T-cell (primary cell): Measurements from ENCODE around the gene SKA1. TPM values are rescaled to one million over a fixed set of nuclear protein-coding genes. Genes with fewer than 3 reads are reported as not detected.
A peak's percentile ranks its signal among the peaks of the same experiment; 100 is the strongest.

Experiments used
- ATAC-seq, 4 experiments: fragments of 200-7000 bp in 3 of 4; fragments of 150-1000 bp in 1 of 4; cut with Tn5 transposase; replicated peaks in 1 of 4; 1 replicate in 3 of 4; 2 replicates in 1 of 4; pipeline ENCODE4 v1.10.0; 2021; ENCODE audit warnings: moderate library complexity in 3 of 4, mild to moderate bottlenecking in 2 of 4, moderate number of reproducible peaks in 1 of 4
- CTCF ChIA-PET, 2 donors: fragments of 300-600 bp; sonication (Branson Sonifier 250); formaldehyde crosslinking; loops; one replicate each; lab custom pipeline; 2022; ENCODE audit warnings: antibody characterized with exemption in 2 of 2; lab: Charles Lee
- POLR2A ChIA-PET, 2 donors: fragments of 300-600 bp; sonication (Branson Sonifier 250); formaldehyde crosslinking; loops; one replicate each; lab custom pipeline; 2022; ENCODE audit warnings: antibody characterized with exemption in 2 of 2; lab: Charles Lee
- DNase-seq, 35 experiments: peaks; one replicate each; pipeline versions ENCODE4 v3.0.0 to v3.0.0-alpha.2; 2013 to 2023
- H3K27ac ChIP-seq: one replicate; pipeline ENCODE4 v1.5.1; 2013; ENCODE audit warnings: low read length
- H3K27me3 ChIP-seq, 2 experiments: replicated peaks in 1 of 2; 1 replicate in 1 of 2; 2 replicates in 1 of 2; pipeline versions ENCODE4 v1.6.1 to v1.7.0; 2013; ENCODE audit warnings: low read length in 1 of 2, mixed read lengths in 1 of 2; ENCODE audit not compliant: control insufficient read depth in 2 of 2, insufficient read depth in 2 of 2; ENCODE audit errors: extremely low read depth in 1 of 2
- H3K36me3 ChIP-seq, 2 donors: 1 replicate in 1 of 2; 2 replicates in 1 of 2; pipeline versions ENCODE4 v1.6.1 to v1.7.0; 2013; ENCODE audit warnings: low read length in 1 of 2; ENCODE audit not compliant: control insufficient read depth in 2 of 2, insufficient read depth in 1 of 2; ENCODE audit errors: extremely low read depth in 1 of 2
- H3K4me1 ChIP-seq, 2 experiments: 1 replicate in 1 of 2; 2 replicates in 1 of 2; pipeline versions ENCODE4 v1.6.1 to v1.7.0; 2013; ENCODE audit warnings: low read length in 2 of 2, mixed read lengths in 1 of 2; ENCODE audit not compliant: insufficient read depth in 2 of 2, control insufficient read depth in 1 of 2; ENCODE audit errors: extremely low read depth in 1 of 2
- H3K4me3 ChIP-seq, 2 donors: 1 replicate in 1 of 2; 2 replicates in 1 of 2; pipeline versions ENCODE4 v1.5.1 to v1.7.0; 2013; ENCODE audit warnings: mild to moderate bottlenecking in 2 of 2, low read length in 1 of 2, moderate library complexity in 1 of 2; ENCODE audit not compliant: control insufficient read depth in 1 of 2; ENCODE audit errors: extremely low read depth in 1 of 2
- H3K9me3 ChIP-seq: 2 replicates; pipeline ENCODE4 v1.7.0; 2013
- H3K27ac Mint-ChIP-seq, 2 donors: one replicate each; pipeline ENCODE4 v1.8.0; 2020 to 2021; ENCODE audit warnings: mild to moderate bottlenecking in 2 of 2, mixed read lengths in 2 of 2
- H3K27me3 Mint-ChIP-seq, 2 donors: one replicate each; pipeline ENCODE4 v1.8.0; 2021 to 2022; ENCODE audit warnings: mixed read lengths in 2 of 2
- H3K36me3 Mint-ChIP-seq: one replicate; pipeline ENCODE4 v1.8.0; 2021; ENCODE audit warnings: mixed read lengths
- H3K4me1 Mint-ChIP-seq, 3 donors: one replicate each; pipeline ENCODE4 v1.8.0; 2020 to 2022; ENCODE audit warnings: mixed read lengths in 3 of 3, mild to moderate bottlenecking in 1 of 3
- H3K4me3 Mint-ChIP-seq, 3 donors: one replicate each; pipeline ENCODE4 v1.8.0; 2020 to 2022; ENCODE audit warnings: mild to moderate bottlenecking in 3 of 3, mixed read lengths in 3 of 3, moderate library complexity in 3 of 3
- H3K9me3 Mint-ChIP-seq, 3 donors: one replicate each; pipeline ENCODE4 v1.8.0; 2020 to 2022; ENCODE audit warnings: mixed read lengths in 3 of 3
- WGBS: methylation state at CpG from one replicate; pipeline ENCODE4 v1.1.5; 2013; ENCODE audit warnings: missing lambda C conversion rate; ENCODE audit not compliant: insufficient coverage; 5-methylcytosine and 5-hydroxymethylcytosine counted together
- total RNA-seq, 35 experiments: library from RNA in 6 of 35; stranded (reverse) in 6 of 35; fragments of 120-200 nt in 1 of 35; gene quantifications; one replicate each; pipeline versions ENCODE4 v1.2.1 to v1.2.4 and lab custom pipeline; 2013 to 2026

Gene SKA1
- total RNA-seq, 5 donors from 2014 or later (not counting 1 experiment from before 2014, with no cell fraction given) = 0.39 to 1.5 (median 0.70) TPM

DNA sequence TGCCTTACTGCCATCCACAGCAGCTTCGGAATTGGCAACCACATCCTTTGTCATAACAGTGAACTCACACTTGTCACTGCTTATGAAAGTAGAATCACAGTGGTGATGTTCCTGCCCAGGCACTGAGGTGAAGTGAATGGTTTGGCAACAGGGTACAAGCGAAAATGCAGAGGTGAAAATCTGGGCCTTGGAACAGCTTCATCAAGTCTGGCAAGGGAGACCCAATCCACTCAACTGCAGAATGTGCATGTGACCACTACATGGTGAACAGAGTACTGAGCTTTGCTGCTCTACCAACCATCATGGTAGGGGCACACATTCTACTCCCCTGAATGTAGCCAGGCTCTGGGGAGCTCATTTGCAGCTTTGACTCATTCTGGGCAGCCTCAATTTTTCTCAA, 15.0 kb upstream of the SKA1 start:
- 80% methylated on average over 1 of the region's 2 CpGs for WGBS
- ATAC-seq (no peak), DNase-seq (no peak)
- Histone ChIP-seq H3K36me3 (no peaks in the 10 kb centered on the region), H3K27ac (no peak overlapping the region), H3K9me3 (no peaks in the 10 kb centered on the region), H3K4me1 (peaks cover 0 to 6% of the 10 kb centered on the region in 2 experiments), H3K4me3 (no peak overlapping the region), H3K27me3 (peaks cover 4 to 5% of the 10 kb centered on the region in 2 experiments)
- CTCF ChIA-PET = interaction anchor here (0.6 to 0.7 kb wide), 2 partner anchors 38 to 455 kb away, joined by 5 to 6 read pairs; no protein-coding TSS in a partner anchor
- H3K9me3 Mint-ChIP-seq = no peaks in the 10 kb centered on the region
- no peak overlapping the region for H3K4me3 Mint-ChIP-seq
- POLR2A ChIA-PET = no interaction called here
- H3K27me3 Mint-ChIP-seq = peaks cover 4 to 11% of the 10 kb centered on the region in 2 donors
- H3K4me1 Mint-ChIP-seq = peaks cover 7 to 11% (median 7%) of the 10 kb centered on the region in 3 donors
- H3K27ac Mint-ChIP-seq = no peak overlapping the region
- no peaks in the 10 kb centered on the region for H3K36me3 Mint-ChIP-seq

DNA sequence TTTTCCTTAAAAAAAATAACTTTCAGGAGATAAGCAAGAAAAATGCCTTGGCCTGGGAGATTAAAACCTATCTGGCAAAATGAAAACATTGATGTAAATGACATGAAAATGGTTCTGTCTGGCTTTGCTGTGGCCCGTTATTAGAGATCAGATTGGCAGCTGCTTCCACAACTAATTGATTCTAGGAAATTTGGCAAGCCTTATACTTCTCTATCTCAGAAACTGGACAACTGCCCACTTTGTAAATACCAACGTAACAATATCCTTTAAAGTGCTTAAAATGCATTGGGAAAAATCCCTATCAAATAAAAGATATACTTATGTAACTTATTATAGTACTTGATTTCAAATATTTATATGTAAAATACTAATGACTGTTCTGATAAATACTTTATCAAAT, 14.2 kb upstream of the SKA1 start:
- no CpG with 5 or more reads among the region's 2 CpGs for WGBS
- H3K36me3 ChIP-seq = no peaks in the 10 kb centered on the region
- Mint-ChIP-seq H3K9me3 (no peaks in the 10 kb centered on the region), H3K27me3 (peaks cover 6 to 11% of the 10 kb centered on the region in 2 donors), H3K4me1 (peaks cover 7 to 11% (median 7%) of the 10 kb centered on the region in 3 donors), H3K27ac (no peak overlapping the region), H3K4me3 (no peak overlapping the region), H3K36me3 (no peaks in the 10 kb centered on the region)
- ChIA-PET POLR2A (no interaction called here), CTCF (no interaction called here)
- DNase-seq (no peak), ATAC-seq (no peak)
- no peak overlapping the region for H3K27ac ChIP-seq
- H3K4me3 ChIP-seq = no peak overlapping the region
- peaks cover 0 to 6% of the 10 kb centered on the region in 2 experiments for H3K4me1 ChIP-seq
- H3K27me3 ChIP-seq = peaks cover 4 to 5% of the 10 kb centered on the region in 2 experiments
- no peaks in the 10 kb centered on the region for H3K9me3 ChIP-seq

DNA sequence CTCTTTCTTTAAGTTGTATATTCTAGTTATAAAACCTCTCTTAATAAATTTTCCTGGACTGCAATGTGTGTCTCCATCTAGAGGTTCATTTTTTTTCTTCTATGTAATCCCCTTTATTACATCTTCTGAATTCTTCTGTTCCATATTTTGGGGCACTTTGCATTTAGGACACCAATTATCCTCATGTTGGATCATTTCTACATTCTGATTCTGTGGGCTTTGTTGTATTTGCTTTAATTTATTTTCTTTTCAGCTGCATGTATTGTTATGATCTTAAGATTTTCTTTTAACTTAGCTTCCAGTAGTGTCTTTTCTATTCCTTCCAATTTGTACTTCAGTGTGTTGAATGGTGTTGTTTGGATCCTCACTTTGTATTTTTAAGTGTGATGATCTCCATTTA, 5.2 kb upstream of the SKA1 start:
- no peaks in the 10 kb centered on the region for H3K36me3 ChIP-seq
- ATAC-seq (no peak), DNase-seq (no peak)
- H3K9me3 Mint-ChIP-seq = peaks cover 4 to 13% (median 8%) of the 10 kb centered on the region in 3 donors
- CTCF ChIA-PET = no interaction called here
- H3K27ac Mint-ChIP-seq = no peak overlapping the region
- H3K36me3 Mint-ChIP-seq = peaks cover 5% of the 10 kb centered on the region
- peaks cover 29 to 35% of the 10 kb centered on the region in 2 donors for H3K27me3 Mint-ChIP-seq
- H3K4me1 Mint-ChIP-seq = peaks cover 3 to 5% (median 5%) of the 10 kb centered on the region in 3 donors
- POLR2A ChIA-PET = no interaction called here
- H3K27ac ChIP-seq = no peak overlapping the region
- peaks cover 0 to 4% of the 10 kb centered on the region in 2 experiments for H3K27me3 ChIP-seq
- H3K9me3 ChIP-seq = peaks cover 3% of the 10 kb centered on the region
- no peak overlapping the region for H3K4me3 ChIP-seq
- peaks cover 0 to 5% of the 10 kb centered on the region in 2 experiments for H3K4me1 ChIP-seq
- H3K4me3 Mint-ChIP-seq = no peak overlapping the region

DNA sequence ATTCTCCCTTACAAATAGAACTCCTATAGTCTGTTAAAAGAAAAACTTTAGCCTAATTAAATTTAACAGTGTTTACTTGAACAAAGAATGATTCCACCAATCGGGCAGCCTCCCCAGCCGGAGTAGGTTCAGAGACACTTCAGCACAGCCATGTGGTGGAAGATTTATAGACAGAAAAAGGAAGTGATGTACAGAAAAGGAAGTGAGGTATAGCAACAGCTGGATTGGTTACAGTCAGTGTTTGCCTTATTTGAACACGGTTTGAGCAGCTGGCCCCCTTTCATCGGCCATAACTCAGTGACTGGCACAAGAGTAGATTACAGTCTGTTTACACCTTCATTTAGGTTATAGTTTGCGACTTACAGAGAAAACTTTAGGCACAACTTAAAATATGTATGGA, 2.1 kb upstream of the SKA1 start:
- DNase-seq = no peak
- H3K36me3 Mint-ChIP-seq = peaks cover 5% of the 10 kb centered on the region
- H3K4me1 Mint-ChIP-seq = peaks cover 4 to 13% (median 12%) of the 10 kb centered on the region in 3 donors
- peaks cover 3% of the 10 kb centered on the region for H3K9me3 ChIP-seq
- no peak for ATAC-seq
- H3K4me3 Mint-ChIP-seq = no peak overlapping the region
- peaks cover 19 to 21% of the 10 kb centered on the region in 2 donors for H3K27me3 Mint-ChIP-seq
- POLR2A ChIA-PET = no interaction called here
- 82% methylated on average over 2 of the region's 5 CpGs for WGBS
- no peak overlapping the region for H3K4me3 ChIP-seq
- peaks cover 0 to 4% of the 10 kb centered on the region in 2 experiments for H3K27me3 ChIP-seq
- H3K27ac ChIP-seq = no peak overlapping the region
- H3K36me3 ChIP-seq = no peaks in the 10 kb centered on the region
- peaks cover 2 to 12% of the 10 kb centered on the region in 2 experiments for H3K4me1 ChIP-seq
- no peak overlapping the region for H3K27ac Mint-ChIP-seq
- H3K9me3 Mint-ChIP-seq = peaks cover 4 to 13% (median 8%) of the 10 kb centered on the region in 3 donors
- CTCF ChIA-PET = no interaction called here

DNA sequence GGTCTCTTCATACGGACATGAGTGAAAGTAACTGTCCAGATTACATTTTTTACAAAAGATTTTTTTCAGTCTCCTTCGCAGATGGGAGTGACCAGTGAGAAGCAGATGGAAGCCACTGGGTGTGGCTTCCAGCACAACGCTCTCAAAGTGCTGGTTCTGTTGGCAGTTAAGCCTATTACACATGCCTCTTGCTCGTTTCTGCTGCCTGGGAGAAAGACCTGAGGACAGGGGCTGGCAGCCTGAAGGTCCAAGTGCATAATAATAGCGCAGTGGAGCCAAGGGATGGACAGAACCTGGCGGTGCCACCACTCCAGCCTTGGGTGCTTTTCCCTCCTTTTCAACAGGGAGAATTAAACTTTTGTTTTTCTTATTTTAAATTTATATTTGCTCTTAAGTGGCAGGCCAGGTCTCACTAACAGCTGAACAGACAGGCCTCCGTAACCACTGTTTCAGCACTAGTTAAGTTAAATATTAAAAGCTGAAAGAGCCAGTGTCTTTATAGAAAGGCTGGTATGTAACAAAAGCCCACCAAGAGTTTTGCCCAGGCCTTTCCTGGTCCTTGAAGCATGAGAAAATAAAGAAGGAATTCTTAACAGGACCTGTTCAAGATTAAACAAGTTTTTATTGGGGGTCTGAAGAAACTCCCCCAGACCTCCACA, 1.2 kb upstream of the SKA1 start:
- H3K27ac ChIP-seq = no peak overlapping the region
- DNase-seq (no peak), ATAC-seq (no peak)
- 89% methylated on average over 3 of the region's 7 CpGs for WGBS
- Mint-ChIP-seq H3K4me3 (peak overlapping the region in 2 of 3 donors; percentile 71 to 74), H3K27me3 (peaks cover 12% of the 10 kb centered on the region in 2 donors), H3K27ac (peak overlapping the region in 1 of 2 donors; percentile 85), H3K4me1 (peaks cover 4 to 13% (median 12%) of the 10 kb centered on the region in 3 donors), H3K36me3 (peaks cover 5% of the 10 kb centered on the region), H3K9me3 (peaks cover 2 to 12% (median 8%) of the 10 kb centered on the region in 3 donors)
- peaks cover 3% of the 10 kb centered on the region for H3K9me3 ChIP-seq
- ChIA-PET POLR2A (no interaction called here), CTCF (interaction anchor here in 1 of 2 donors (0.9 to 1.9 kb wide), 2 partner anchors 17 to 107 kb away, joined by 3 to 7 read pairs; partner anchors contain the start of gene CFAP53)
- H3K36me3 ChIP-seq = no peaks in the 10 kb centered on the region
- peaks cover 2 to 12% of the 10 kb centered on the region in 2 experiments for H3K4me1 ChIP-seq
- peaks cover 0 to 4% of the 10 kb centered on the region in 2 experiments for H3K27me3 ChIP-seq
- H3K4me3 ChIP-seq = no peak overlapping the region

DNA sequence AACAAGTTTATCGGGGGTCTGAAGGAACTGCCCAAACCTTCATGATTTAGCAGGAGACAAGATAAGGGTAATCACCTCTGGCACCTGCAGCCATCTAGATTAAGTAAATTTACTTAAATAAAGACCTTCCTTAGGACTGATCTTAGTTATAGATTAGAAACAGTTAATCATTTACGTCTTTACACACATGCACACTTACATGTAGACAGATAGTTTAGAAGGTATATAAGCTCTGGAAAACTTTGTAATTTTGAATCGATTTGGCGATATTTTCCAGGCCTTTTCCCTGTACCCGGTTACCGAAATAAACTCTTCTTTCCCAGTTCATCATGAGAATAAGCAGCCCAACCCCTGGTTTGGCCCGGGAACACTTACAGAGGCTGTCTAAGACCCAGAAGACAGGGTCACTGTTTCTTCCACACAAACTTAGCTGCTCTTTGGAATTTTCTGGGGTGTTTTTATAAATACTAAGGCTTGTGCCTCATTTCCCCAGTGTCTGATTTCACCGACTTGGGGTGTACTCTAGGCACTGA, 560 bp upstream of the SKA1 start:
- Histone ChIP-seq H3K4me3 (peak overlapping the region; percentile 62 to 78), H3K9me3 (peaks cover 3% of the 10 kb centered on the region), H3K4me1 (peaks cover 2 to 12% of the 10 kb centered on the region in 2 experiments), H3K36me3 (no peaks in the 10 kb centered on the region), H3K27ac (peak overlapping the region; percentile 69), H3K27me3 (peaks cover 0 to 4% of the 10 kb centered on the region in 2 experiments)
- peaks cover 0 to 10% (median 8%) of the 10 kb centered on the region in 3 donors for H3K9me3 Mint-ChIP-seq
- ATAC-seq (no peak), DNase-seq (no peak)
- peak overlapping the region; percentile 82 to 85 for H3K27ac Mint-ChIP-seq
- H3K4me1 Mint-ChIP-seq = peaks cover 4 to 13% (median 12%) of the 10 kb centered on the region in 3 donors
- peaks cover 7 to 8% of the 10 kb centered on the region in 2 donors for H3K27me3 Mint-ChIP-seq
- ChIA-PET POLR2A (no interaction called here), CTCF (interaction anchor here in 1 of 2 donors (0.9 to 1.9 kb wide), 2 partner anchors 17 to 108 kb away, joined by 3 to 7 read pairs; partner anchors contain the start of gene CFAP53)
- H3K36me3 Mint-ChIP-seq = peaks cover 5% of the 10 kb centered on the region
- peak overlapping the region; percentile 71 to 77 (median 74) for H3K4me3 Mint-ChIP-seq
- WGBS = 82% methylated on average over 4 of the region's 8 CpGs
